ENCODE measurements around the gene AKAP14. TPM values are rescaled to one million over a fixed set of nuclear protein-coding genes. Genes with fewer than 3 reads are reported as not detected.
"Not testable (repeated sequence)": the region's sequence is repeated elsewhere in the genome, so short reads cannot be mapped to it uniquely, and the experiment has no call there.

AKAP14 gene
- polyA plus RNA-seq, 3 donors: not detected

DNA sequence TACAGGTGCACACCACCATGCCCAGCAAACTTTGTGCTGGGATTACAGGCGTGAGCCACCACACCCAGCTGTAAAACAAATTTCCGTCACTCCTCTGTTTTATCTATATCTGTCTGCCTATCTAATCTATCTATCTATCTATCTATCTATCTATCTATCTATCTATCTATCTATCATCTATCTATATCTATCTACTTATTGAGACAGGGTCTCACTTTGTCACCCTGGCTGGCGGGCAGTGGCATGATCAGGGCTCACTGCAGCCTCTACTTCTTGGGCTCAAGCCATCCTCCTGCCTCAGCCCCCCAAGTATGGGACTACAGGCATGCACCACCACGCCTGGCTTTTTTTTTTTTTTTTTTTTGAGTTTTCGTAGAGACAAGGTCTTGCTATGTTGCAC, 20.6 kb downstream of the AKAP14 start:
- 84 to 93% (median 88%) methylated on average over 4 to 5 of the region's 5 CpGs for WGBS, 3 donors
- no peak overlapping the region for H3K27ac ChIP-seq (ENCODE audit: low read depth, low read length)

DNA sequence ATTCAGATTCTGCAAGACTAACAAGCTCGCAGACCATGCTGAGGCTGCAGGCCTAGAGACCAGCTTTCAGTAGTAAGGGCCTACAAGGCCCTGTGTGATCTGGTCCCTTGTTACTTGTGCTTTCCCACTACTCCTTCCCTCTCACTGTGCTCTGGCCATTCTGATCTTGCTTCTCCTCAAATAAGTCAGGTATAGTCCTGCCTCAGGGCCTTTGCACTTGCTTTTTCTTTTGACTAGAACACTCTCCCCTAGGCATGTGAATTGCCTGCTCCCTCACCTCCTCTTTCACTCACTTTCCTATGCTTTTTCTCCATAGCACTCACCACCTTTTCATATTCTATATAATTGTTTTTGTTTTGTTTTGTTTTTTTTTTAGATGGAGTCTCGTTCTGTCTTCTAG, 22.2 kb downstream of the AKAP14 start:
- H3K27ac ChIP-seq (ENCODE audit: low read depth, low read length): no peak overlapping the region
- 73 to 100% (median 94%) methylated on average over 2 of the region's 2 CpGs for WGBS, 3 donors

DNA sequence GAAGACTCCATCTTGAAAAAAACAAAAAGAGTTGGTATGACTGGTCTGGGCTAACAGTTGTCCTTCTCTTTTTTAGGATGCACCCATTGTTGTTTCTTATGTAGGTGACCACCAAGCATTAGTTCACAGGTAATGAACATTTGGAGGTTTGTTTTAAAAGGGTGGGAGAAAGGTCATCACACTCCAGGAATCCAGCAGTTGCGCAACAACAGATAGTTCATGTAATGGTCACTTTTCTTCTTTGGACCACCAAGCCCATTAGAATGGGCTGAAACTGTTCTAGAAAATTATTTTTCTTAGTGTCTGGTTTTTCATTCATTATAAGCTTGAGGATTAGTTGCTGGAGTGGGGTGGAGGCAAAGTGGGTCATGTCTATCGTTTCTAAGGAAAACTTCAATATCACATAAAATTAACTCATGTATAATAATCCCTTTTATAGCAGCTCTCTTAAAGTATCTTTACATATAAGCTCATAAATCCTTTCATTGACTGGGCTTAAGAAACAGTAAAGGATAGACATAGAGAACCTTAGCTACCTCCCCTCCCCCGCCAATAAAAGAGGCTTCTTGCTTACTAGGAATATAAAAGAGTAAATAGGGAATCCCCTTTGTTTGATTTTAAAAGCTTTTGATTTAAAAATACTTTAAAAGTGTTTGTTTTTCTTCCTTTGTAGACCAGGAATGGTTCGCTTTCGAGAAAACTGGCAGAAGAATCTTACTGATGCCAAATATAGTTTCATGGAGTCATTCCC, 24.3 kb downstream of the AKAP14 start:
- 80 to 94% (median 94%) methylated on average over 5 of the region's 5 CpGs for WGBS, 3 donors
- H3K27ac ChIP-seq (ENCODE audit: low read depth, low read length): no peak overlapping the region

DNA sequence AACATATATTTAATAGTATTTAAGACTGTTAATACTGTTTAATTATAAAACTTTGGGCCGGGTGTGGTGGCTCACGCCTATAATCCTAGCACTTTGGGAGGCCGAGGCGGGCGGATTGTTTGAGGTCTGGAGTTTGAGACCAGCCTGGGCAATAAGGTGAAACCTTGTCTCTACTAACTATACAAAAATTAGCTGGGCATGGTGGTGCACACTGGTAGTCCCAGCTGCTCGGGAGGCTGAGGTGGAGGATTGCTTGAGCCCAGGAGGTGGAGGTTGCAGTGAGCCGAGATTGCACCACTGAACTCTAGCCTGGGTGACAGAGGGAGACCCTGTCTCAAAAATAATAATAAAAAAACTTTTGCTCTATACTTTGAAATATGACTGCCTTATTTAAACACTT, 26.7 kb downstream of the AKAP14 start:
- WGBS, 3 donors: 96 to 100% (median 97%) methylated on average over 7 of the region's 7 CpGs
- not testable (repeated sequence) for H3K27ac ChIP-seq (ENCODE audit: low read depth, low read length)

DNA sequence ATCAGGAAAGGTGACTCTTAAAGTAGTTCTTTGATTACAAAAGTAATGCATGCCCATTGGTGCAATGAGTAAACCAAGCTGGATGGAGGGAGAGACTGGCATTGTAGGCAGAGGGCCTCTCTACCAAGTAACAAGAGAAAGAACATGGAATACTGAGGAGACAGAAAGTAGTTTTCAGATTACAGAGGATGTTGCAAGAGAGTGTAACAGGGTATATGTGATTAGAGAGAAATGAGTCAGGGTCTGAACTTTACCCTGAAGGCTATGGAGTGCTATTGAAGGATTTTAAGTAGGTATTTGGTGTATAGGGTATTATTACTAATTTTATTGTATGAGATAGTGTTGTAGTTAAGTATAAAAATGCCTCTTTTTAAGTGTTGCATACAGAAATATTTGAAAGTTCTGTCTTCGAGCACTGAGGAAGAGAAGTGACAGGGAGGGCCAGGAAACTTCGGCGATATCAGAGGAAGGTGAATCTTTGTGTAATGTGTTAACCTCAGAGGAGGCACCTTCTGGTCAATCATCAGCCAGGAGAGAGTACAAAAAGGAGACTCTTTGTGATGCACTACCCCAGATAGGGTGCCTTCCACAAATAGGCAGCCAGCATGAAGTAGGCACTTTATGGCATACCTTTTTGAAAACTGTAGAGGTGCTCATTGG, 39.7 kb downstream of the AKAP14 start:
- no peak overlapping the region for H3K27ac ChIP-seq (ENCODE audit: low read depth, low read length)
- 89 to 95% (median 90%) methylated on average over 3 of the region's 3 CpGs for WGBS, 3 donors

DNA sequence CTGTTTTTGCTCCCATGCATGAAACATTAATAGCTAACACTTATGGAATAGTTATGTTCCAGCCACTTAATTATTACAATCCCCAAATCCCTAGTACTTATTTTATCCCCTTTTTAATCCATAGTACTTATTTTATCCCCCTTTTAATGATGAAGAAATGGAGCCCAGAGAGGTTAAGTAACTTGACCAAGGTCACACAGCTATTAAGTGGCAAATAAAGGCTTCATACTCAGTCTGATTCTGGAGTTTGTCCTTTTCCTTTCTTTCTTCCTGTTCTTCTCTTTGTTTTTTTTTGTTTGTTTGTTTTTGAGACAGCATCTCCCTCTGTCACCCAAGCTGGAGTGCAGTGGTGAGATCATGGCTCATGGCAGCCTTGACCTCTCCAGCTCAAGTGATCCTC, 45.6 kb downstream of the AKAP14 start:
- H3K27ac ChIP-seq (ENCODE audit: low read depth, low read length): no peak overlapping the region

DNA sequence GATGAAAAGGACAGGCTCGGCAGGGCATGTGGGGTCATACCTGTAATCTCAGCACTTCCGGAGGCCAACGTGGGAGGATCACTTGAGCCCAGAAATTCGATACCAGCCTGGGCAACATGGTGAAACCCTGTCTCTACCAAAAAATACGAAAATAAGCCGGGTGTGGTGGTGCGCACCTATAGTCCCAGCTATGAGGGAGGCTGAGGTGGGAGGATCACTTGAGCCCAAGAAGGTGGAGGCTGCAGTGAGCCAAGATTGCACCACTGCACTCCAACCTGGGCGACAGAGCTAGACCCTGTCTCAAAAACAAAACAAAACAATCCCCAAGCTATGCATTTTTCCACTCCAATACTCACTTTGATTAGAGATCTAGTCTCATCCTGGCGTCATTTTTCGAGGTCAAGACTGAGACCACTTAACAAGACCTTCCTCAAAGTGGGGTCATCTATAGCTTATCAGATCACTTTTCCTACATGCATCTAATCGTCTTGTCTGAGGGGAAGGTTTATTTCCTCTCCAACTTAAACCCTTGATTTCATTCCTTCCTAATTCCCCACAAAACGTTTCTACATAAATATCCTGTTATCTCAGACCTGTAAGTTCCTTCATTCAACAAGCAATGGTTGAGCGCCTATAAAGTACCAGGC, 46.6 kb downstream of the AKAP14 start:
- 38 to 62% (median 59%) methylated on average over 13 of the region's 13 CpGs for WGBS, 3 donors
- H3K27ac ChIP-seq (ENCODE audit: low read depth, low read length): no peak overlapping the region

DNA sequence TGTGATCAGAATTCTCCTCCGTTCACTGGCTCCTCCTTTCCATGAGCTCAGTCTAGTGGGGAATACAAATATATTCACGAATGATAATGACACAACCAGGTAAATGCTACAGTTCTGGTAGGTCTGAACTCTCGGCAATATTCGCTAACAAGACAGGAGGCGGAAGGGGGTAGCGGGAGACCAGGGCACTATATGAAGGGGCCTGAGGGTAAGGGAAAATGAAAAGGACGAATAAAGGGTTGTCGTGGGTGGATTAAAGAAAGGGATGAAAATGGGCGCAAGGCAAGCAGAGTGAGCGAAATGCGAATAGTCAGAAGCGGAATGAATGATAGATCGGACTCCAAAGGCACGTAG, 47.1 kb downstream of the AKAP14 start:
- WGBS, 3 donors: 0 to 30% (median 0%) methylated on average over 13 to 14 of the region's 14 CpGs

DNA sequence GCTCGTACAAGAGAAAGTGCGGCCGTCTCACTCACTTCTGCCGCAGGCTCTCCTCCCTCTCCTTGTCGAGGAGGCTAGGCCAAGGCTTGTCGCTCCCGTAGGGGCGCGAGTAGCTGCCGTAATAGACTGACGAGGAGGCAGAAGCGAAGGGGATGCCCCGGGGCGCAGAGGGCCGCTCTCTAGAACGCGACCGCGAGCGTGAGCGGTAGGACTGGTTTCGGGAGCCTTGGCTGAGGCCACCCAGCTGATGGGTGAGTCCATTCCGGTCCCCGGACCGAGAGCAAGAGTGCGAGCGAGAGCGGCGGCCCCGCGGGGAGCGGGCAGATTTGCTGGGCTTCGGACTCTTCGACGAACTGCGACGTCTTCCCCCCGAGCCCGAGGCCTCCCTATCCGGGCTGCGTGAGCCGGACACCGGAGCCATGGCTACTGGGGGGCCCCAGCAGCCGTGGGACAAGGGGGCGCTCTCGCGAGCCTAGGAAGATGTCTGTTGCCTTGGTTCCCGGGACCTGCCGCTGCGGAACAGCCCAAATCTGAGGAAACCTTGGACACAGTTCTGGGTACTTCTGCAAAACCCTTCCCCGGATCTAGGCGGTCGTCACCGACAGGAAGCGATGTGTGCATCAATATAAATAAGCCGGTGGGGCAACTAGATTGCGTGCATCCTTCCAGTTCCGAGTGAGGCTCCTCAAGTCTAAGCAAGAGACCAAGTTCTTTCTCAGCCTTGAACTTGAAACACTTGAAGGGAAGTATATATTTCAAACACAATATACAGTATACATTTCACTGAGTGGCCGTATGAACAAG, 47.7 kb downstream of the AKAP14 start, which contains the start of gene NKAP:
NKAP (minus strand) TSS at position 567 of the 804 bp plus-strand sequence; CDS start at position 421, 146 bp downstream.
- WGBS, 3 donors: 0 to 34% (median 0%) methylated on average over 33 to 59 of the region's 59 CpGs
- peak within 1 kb of the TSS; percentile 75 for H3K27ac ChIP-seq (ENCODE audit: low read depth, low read length)

More for the DNA sequence above, 47.1 kb downstream of the AKAP14 start:
- H3K27ac ChIP-seq (ENCODE audit: low read depth, low read length): no peak overlapping the region

DNA sequence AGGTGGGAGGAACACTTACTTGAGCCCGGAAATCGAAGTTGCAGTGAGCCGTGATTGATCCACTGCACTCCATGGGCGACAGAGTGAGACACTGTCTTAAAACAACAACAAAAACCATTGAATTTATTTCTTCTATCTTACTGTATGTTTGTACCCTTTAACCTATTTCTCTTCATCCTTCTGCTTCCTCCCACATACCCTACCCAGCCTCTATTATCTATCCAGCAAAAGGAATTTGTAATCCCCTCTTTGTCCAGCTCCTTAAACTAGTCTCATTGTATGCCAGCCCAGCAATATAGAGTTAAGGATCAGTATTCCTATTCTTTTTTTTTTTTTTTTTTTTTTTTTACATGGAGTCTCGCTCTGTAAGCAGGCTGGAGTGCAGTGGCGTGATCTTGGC, 49.8 kb downstream of the AKAP14 start:
- WGBS, 3 donors: 71 to 75% (median 73%) methylated on average over 6 of the region's 6 CpGs
- no peak overlapping the region for H3K27ac ChIP-seq (ENCODE audit: low read depth, low read length)

DNA sequence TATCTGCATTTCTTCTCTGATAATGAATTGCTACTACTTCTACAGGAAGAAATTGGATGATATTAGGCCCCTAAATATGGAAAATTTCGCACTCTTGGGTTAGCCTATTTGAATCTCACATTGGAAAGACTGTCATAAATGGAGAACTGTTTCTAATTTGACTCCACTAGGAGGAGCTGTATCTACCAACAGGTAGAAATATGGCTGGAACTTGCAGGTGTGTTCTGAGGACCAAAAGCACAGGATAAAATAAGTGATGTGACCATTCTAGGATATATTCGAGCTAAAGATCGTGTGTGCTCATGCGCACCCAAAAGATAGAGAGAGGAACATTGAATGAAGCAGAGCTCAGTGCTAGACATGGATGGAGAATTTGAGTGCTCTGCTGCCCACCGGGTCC, 52.7 kb downstream of the AKAP14 start:
- H3K27ac ChIP-seq (ENCODE audit: low read depth, low read length): no peak overlapping the region
- WGBS, 3 donors: 77 to 83% (median 83%) methylated on average over 5 of the region's 5 CpGs

DNA sequence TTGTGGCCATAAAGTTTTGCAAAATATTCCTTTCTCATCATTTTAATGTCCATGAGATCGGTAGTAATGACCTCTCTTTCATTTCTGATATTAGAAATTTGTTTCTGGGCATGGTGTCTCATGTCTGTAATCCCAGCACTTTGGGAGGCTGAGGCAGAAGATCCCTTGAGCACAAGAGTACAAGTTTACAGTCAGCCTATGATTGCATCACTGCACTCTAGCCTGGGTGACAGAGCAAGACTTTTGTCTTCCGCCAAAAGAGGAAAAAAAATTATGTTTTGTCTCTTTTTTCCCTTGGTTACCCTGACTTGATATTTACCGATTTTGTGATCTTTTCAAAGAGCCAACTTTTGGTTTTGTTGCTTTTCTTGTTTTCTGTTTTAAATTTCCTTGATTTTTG, 58.7 kb downstream of the AKAP14 start:
- 57 to 80% (median 74%) methylated on average over 3 of the region's 3 CpGs for WGBS, 3 donors
- no peak overlapping the region for H3K27ac ChIP-seq (ENCODE audit: low read depth, low read length)

DNA sequence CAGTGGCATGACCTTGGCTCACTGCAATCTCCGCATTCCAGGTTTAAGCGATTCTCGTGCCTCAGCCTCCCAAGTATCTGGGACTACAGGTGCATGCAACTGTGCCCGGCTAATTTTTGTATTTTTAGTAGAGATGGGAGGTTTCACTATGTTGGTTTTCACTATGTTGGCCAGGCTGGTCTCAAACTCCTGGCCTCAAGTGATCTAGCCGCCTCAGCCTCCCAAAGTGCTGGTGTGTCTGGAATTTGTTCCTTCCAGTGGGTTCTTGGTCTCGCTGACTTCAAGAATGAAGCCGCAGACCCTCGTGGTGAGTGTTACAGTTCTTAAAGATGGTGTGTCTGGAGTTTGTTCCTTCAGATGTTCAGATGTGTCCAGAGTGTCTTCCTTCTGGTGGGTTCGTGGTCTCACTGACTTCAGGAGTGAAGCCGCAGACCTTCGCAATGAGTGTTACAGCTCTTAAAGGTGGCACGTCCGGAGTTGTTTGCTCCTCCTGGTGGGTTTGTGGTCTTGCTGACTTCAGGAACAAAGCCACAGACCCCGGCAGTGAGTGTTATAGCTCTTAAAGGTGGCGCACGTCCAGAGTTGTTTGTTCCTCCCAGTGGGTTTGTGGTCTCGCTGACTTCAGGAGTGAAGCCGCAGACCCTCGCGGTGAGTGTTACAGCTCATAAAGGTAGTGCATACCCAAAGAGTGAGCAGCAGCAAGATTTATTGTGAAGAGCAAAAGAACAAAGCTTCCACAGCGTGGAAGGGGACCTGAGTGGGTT, 60.3 kb downstream of the AKAP14 start:
- 61 to 76% (median 76%) methylated on average over 21 of the region's 21 CpGs for WGBS, 3 donors

DNA sequence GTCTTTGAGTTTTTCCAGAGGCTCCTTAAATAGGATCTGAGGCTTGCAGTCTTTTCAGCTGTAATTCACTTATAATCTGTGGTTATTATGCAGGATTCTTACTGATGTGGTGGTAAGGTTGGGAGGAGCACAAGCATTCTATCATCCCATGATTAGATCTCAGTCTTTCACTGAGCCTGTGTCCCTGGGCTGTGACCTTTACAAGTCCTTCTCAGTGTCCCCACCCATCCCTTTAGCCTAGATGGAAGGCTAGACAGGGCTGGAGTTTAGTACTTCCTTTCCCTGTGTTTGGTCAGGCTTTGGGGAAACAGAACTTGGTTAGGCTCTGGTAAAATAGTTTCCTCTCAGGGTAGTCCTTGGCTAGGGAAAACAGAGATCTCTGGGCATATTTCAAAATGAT, 64.9 kb downstream of the AKAP14 start:
- no peak overlapping the region for H3K27ac ChIP-seq (ENCODE audit: low read depth, low read length)

More for the DNA sequence above, 60.3 kb downstream of the AKAP14 start:
- H3K27ac ChIP-seq (ENCODE audit: low read depth, low read length): not testable (repeated sequence)

DNA sequence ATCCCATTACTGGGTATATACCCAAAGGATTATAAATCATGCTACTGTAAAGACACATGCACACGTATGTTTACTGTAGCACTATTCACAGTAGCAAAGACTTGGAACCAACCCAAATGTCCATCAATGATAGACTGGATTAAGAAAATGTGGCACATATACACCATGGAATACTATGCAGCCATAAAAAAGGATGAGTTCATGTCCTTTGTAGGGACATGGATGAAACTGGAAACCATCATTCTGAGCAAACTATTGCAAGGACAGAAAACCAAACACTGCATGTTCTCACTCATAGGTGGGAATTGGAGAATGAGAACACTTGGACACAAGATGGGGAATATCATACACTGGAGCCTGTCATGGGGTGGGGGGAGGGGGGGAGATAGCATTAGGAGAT, 71.1 kb downstream of the AKAP14 start:
- 80 to 88% (median 84%) methylated on average over 1 of the region's 1 CpG for WGBS, 3 donors
- H3K27ac ChIP-seq (ENCODE audit: low read depth, low read length): not testable (repeated sequence)
